Nephron (organoid): ENCODE results near the gene BRINP2.

Experiments
- H3K27ac Mint-ChIP-seq, 3 experiments: 2 replicates each; pipeline ENCODE4 v1.8.0; 2020; ENCODE audit warnings: mixed read lengths in 3 of 3, mild to moderate bottlenecking in 2 of 3, moderate library complexity in 1 of 3
- H3K27me3 Mint-ChIP-seq: 2 replicates; pipeline ENCODE4 v1.8.0; 2021; ENCODE audit warnings: low read depth, mild to moderate bottlenecking, moderate library complexity, mixed read lengths
- H3K36me3 Mint-ChIP-seq: 2 replicates; pipeline ENCODE4 v1.8.0; 2020; ENCODE audit warnings: low read depth, mixed read lengths
- H3K4me1 Mint-ChIP-seq: 2 replicates; pipeline ENCODE4 v1.8.0; 2020; ENCODE audit warnings: mixed read lengths
- H3K4me3 Mint-ChIP-seq, 3 experiments: 2 replicates each; pipeline ENCODE4 v1.8.0; 2020; ENCODE audit warnings: mild to moderate bottlenecking in 3 of 3, mixed read lengths in 3 of 3, moderate library complexity in 2 of 3
- H3K9me3 Mint-ChIP-seq: 2 replicates; pipeline ENCODE4 v1.8.0; 2020; ENCODE audit warnings: mixed read lengths
- CTCF ChIP-seq, 3 experiments: fragments of 200-600 bp; sonication (generic); IDR thresholded peaks; one replicate each; pipeline ENCODE4 v1.5.0; 2021; ENCODE audit warnings: antibody characterized with exemption in 3 of 3; ENCODE audit not compliant: unreplicated experiment in 3 of 3

BRINP2 gene

GRCh38 chr1:177146499-177146898, 24.3 kb upstream of the BRINP2 start:
- no peaks in the 10 kb centered on the region for H3K27me3 Mint-ChIP-seq
- no peaks in the 10 kb centered on the region for H3K36me3 Mint-ChIP-seq
- no peaks in the 10 kb centered on the region for H3K9me3 Mint-ChIP-seq
- H3K4me3 Mint-ChIP-seq: no peak overlapping the region
- H3K4me1 Mint-ChIP-seq: peaks cover 7% of the 10 kb centered on the region
- no peak for TF ChIP-seq CTCF (IDR thresholded peaks at IDR 0.05; ENCODE audit: unreplicated experiment in 3 of 3)
- no peak overlapping the region for H3K27ac Mint-ChIP-seq

GRCh38 chr1:177162243-177162642, 8.5 kb upstream of the BRINP2 start:
- no peak for TF ChIP-seq CTCF (IDR thresholded peaks at IDR 0.05; ENCODE audit: unreplicated experiment in 3 of 3)
- H3K4me3 Mint-ChIP-seq: no peak overlapping the region
- peaks cover 10% of the 10 kb centered on the region for H3K4me1 Mint-ChIP-seq
- H3K9me3 Mint-ChIP-seq: no peaks in the 10 kb centered on the region
- peaks cover 57% of the 10 kb centered on the region for H3K27me3 Mint-ChIP-seq
- no peak overlapping the region for H3K27ac Mint-ChIP-seq
- H3K36me3 Mint-ChIP-seq: no peaks in the 10 kb centered on the region

GRCh38 chr1:177163844-177164379, 6.8 kb upstream of the BRINP2 start:
- TF ChIP-seq CTCF (IDR thresholded peaks at IDR 0.05; ENCODE audit: unreplicated experiment in 3 of 3): no peak

GRCh38 chr1:177164380-177165068, 6.2 kb upstream of the BRINP2 start, which contains the start of gene ASTN1:
ASTN1 (minus strand) TSS chr1:177164712; CDS start chr1:177164676, 36 bp downstream.
- peaks cover 57% of the 10 kb centered on the region for H3K27me3 Mint-ChIP-seq
- H3K36me3 Mint-ChIP-seq: no peaks in the 10 kb centered on the region
- peak within 1 kb of the TSS; percentile 84 to 85 (median 85) for H3K4me3 Mint-ChIP-seq
- no peak within 1 kb of the TSS for H3K27ac Mint-ChIP-seq
- peaks cover 10% of the 10 kb centered on the region for H3K4me1 Mint-ChIP-seq
- TF ChIP-seq CTCF (IDR thresholded peaks at IDR 0.05; ENCODE audit: unreplicated experiment in 3 of 3): no peak
- no peaks in the 10 kb centered on the region for H3K9me3 Mint-ChIP-seq

More at GRCh38 chr1:177163844-177164379, 6.8 kb upstream of the BRINP2 start:
- Mint-ChIP-seq H3K9me3 (no peaks in the 10 kb centered on the region), H3K4me1 (peaks cover 10% of the 10 kb centered on the region), H3K27me3 (peaks cover 57% of the 10 kb centered on the region), H3K27ac (no peak overlapping the region), H3K4me3 (peak overlapping the region; percentile 84 to 85 (median 85)), H3K36me3 (no peaks in the 10 kb centered on the region)

- H3K4me3 Mint-ChIP-seq: peak overlapping the region; percentile 80 to 85 (median 84)
- H3K4me1 Mint-ChIP-seq: peaks cover 10% of the 10 kb centered on the region
- TF ChIP-seq CTCF (IDR thresholded peaks at IDR 0.05; ENCODE audit: unreplicated experiment in 3 of 3): no peak
- H3K9me3 Mint-ChIP-seq: no peaks in the 10 kb centered on the region
- no peaks in the 10 kb centered on the region for H3K36me3 Mint-ChIP-seq
- peaks cover 57% of the 10 kb centered on the region for H3K27me3 Mint-ChIP-seq
- no peak overlapping the region for H3K27ac Mint-ChIP-seq
These were observed 5.7 kb upstream of the BRINP2 start for GRCh38 chr1:177165069-177165439.
